ENCODE measurements around the gene FBXW5.

DNA sequence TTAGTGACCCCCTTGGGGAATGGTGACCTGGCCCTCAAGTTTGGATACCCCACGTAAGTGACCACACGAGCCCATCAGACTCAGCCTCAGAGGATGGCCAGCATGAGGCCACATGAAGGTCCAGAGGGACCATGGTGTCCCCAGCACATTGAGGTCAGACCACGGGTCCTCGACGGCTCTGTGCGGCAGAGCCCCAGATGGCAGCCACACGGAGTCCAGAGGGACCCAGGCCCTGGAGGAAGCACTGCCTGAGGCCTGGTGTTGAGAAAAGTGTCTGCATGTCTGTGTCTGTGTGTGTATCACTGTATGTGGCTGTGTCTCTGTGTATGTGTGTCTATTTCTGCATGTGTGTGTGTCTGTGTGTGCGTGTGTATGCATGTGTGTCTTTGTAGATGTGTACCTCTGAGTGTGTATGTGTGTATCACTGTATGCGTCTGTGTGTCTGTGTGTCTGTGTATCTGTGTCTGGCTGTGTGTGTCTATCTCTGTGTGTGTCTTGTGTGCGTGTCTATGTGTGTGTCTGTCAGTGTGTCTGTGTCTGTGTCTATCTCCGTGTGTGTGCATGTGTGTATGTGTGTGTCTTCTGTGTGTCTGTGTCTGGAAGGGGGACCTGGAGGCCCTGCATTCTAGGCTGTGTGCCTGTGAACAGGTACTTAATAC, 39.2 kb upstream of the FBXW5 start:
- TF ChIP-seq, protein P1, sequence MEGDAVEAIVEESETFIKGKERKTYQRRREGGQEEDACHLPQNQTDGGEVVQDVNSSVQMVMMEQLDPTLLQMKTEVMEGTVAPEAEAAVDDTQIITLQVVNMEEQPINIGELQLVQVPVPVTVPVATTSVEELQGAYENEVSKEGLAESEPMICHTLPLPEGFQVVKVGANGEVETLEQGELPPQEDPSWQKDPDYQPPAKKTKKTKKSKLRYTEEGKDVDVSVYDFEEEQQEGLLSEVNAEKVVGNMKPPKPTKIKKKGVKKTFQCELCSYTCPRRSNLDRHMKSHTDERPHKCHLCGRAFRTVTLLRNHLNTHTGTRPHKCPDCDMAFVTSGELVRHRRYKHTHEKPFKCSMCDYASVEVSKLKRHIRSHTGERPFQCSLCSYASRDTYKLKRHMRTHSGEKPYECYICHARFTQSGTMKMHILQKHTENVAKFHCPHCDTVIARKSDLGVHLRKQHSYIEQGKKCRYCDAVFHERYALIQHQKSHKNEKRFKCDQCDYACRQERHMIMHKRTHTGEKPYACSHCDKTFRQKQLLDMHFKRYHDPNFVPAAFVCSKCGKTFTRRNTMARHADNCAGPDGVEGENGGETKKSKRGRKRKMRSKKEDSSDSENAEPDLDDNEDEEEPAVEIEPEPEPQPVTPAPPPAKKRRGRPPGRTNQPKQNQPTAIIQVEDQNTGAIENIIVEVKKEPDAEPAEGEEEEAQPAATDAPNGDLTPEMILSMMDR (IDR thresholded peaks at IDR 0.05), result no peak
- no peak for TF ChIP-seq ETV6 (CRISPR knock-in tag; IDR thresholded peaks at IDR 0.05)
- no peak for TF ChIP-seq NFE2L1 (CRISPR knock-in tag; IDR thresholded peaks at IDR 0.05)
- TF ChIP-seq, protein P2, sequence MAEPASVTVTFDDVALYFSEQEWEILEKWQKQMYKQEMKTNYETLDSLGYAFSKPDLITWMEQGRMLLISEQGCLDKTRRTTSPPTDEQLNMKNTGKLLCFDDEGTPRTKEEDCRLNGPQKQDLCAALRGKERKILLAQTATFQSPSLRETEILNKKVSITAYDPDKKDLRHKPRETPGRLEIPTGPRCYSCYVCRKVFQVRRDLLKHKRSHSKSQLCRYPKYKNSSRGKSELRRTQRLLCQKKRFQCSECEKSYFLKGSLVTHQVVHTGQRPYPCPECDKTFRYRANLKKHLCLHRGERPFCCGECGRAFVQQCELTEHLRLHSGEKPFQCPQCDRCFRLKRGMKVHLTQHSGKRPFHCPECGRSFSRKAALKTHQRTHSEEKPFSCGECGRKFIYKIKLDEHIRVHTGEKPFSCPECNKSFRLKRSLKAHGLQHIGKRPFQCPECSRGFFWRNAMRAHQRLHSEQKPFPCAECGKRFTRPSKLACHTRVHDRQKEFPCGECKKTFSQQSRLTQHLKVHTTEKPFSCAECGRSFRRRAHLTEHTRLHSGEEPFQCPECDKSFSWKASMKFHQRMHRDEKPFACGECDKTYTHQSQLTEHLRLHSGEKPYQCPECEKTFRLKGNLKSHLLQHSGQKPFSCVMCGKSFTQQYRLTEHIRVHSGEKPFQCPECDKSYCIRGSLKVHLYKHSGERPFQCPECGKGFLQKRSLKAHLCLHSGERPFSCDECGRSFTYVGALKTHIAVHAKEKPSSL (CRISPR knock-in tag; conservative IDR thresholded peaks at IDR 0.05), result no peak
- TF ChIP-seq NR2C2 (CRISPR knock-in tag; IDR thresholded peaks at IDR 0.05), result no peak
- TF ChIP-seq JUN (CRISPR knock-in tag; IDR thresholded peaks at IDR 0.05), result no peak
- no peak for TF ChIP-seq TEAD4 (CRISPR knock-in tag; IDR thresholded peaks at IDR 0.05)
- TF ChIP-seq SP1 (CRISPR knock-in tag; conservative IDR thresholded peaks at IDR 0.05), result no peak
- TF ChIP-seq, protein P3, sequence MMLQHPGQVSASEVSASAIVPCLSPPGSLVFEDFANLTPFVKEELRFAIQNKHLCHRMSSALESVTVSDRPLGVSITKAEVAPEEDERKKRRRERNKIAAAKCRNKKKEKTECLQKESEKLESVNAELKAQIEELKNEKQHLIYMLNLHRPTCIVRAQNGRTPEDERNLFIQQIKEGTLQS (CRISPR knock-in tag; conservative IDR thresholded peaks at IDR 0.05), result no peak
- TF ChIP-seq, protein P4, sequence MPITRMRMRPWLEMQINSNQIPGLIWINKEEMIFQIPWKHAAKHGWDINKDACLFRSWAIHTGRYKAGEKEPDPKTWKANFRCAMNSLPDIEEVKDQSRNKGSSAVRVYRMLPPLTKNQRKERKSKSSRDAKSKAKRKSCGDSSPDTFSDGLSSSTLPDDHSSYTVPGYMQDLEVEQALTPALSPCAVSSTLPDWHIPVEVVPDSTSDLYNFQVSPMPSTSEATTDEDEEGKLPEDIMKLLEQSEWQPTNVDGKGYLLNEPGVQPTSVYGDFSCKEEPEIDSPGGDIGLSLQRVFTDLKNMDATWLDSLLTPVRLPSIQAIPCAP (CRISPR knock-in tag; IDR thresholded peaks at IDR 0.05), result no peak

All from WTC11 (cell line).